Calu3 (cell line): Measurements from ENCODE around the gene GLCE. TPM values are rescaled to one million over a fixed set of nuclear protein-coding genes. Genes with fewer than 3 reads are reported as not detected.

Experiments
- BruUV-seq: library from RNA; stranded (reverse); fragments of 400-500 nt; replicated peaks from 2 replicates; lab custom pipeline; 2021; lab: Mats Ljungman, UMichigan
- CTCF ChIA-PET: fragments of 300-600 bp; sonication (Branson Sonifier 250); formaldehyde crosslinking; loops from one replicate; lab custom pipeline; 2022; ENCODE audit warnings: antibody characterized with exemption; lab: Charles Lee
- DNase-seq: peaks from one replicate; pipeline ENCODE4 v3.0.0; 2022
- H3K27ac Mint-ChIP-seq: one replicate; pipeline ENCODE4 v1.8.0; 2022; ENCODE audit warnings: mixed read lengths; ENCODE audit not compliant: unreplicated experiment
- H3K27me3 Mint-ChIP-seq: one replicate; pipeline ENCODE4 v1.8.0; 2022; ENCODE audit warnings: mixed read lengths; ENCODE audit not compliant: unreplicated experiment
- H3K36me3 Mint-ChIP-seq: one replicate; pipeline ENCODE4 v1.8.0; 2022; ENCODE audit warnings: mild to moderate bottlenecking, moderate library complexity, mixed read lengths; ENCODE audit not compliant: insufficient read depth, unreplicated experiment
- H3K4me1 Mint-ChIP-seq: one replicate; pipeline ENCODE4 v1.8.0; 2022; ENCODE audit warnings: mild to moderate bottlenecking, low read depth, mixed read lengths; ENCODE audit not compliant: unreplicated experiment
- H3K4me3 Mint-ChIP-seq: one replicate; pipeline ENCODE4 v1.8.0; 2022; ENCODE audit warnings: mild to moderate bottlenecking, low read depth, moderate library complexity, mixed read lengths; ENCODE audit not compliant: unreplicated experiment
- H3K9me3 Mint-ChIP-seq: one replicate; pipeline ENCODE4 v1.8.0; 2022; ENCODE audit warnings: low read depth, mixed read lengths; ENCODE audit not compliant: unreplicated experiment
- intact Hi-C: fragments of 100-400 bp; cut with micrococcal nuclease; formaldehyde crosslinking; loops from one replicate; pipeline ENCODE4 v1.10.0; 2022; ENCODE audit not compliant: unreplicated experiment
- total RNA-seq: library from RNA; stranded (reverse); gene quantifications from 2 replicates; pipeline ENCODE4 v1.2.3, GENCODE V29; 2022
- TF ChIP-seq, protein P1 (sequence below): fragments of 200-600 bp; IDR thresholded peaks from one replicate; pipeline ENCODE4 v1.8.0; 2022; ENCODE audit warnings: antibody characterized with exemption; ENCODE audit not compliant: unreplicated experiment

Gene GLCE
- total RNA-seq, 1 experiment from 2014 or later = 22.4 TPM

GRCh38 chr15:69190504-69190903 is 30.1 kb downstream of the GLCE start:
- CTCF ChIA-PET = no interaction called here
- intact Hi-C loops = no loop called here
- no TSS peak for BruUV-seq
- Mint-ChIP-seq H3K9me3 (no peaks in the 10 kb centered on the region), H3K27me3 (no peaks in the 10 kb centered on the region), H3K27ac (no peak overlapping the region), H3K4me3 (no peak overlapping the region), H3K4me1 (no peaks in the 10 kb centered on the region), H3K36me3 (no peaks in the 10 kb centered on the region)
- no peak for DNase-seq
- TF ChIP-seq, protein P1, sequence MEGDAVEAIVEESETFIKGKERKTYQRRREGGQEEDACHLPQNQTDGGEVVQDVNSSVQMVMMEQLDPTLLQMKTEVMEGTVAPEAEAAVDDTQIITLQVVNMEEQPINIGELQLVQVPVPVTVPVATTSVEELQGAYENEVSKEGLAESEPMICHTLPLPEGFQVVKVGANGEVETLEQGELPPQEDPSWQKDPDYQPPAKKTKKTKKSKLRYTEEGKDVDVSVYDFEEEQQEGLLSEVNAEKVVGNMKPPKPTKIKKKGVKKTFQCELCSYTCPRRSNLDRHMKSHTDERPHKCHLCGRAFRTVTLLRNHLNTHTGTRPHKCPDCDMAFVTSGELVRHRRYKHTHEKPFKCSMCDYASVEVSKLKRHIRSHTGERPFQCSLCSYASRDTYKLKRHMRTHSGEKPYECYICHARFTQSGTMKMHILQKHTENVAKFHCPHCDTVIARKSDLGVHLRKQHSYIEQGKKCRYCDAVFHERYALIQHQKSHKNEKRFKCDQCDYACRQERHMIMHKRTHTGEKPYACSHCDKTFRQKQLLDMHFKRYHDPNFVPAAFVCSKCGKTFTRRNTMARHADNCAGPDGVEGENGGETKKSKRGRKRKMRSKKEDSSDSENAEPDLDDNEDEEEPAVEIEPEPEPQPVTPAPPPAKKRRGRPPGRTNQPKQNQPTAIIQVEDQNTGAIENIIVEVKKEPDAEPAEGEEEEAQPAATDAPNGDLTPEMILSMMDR = no peak

- no peaks in the 10 kb centered on the region for H3K36me3 Mint-ChIP-seq
- H3K27me3 Mint-ChIP-seq = no peaks in the 10 kb centered on the region
- no peaks in the 10 kb centered on the region for H3K4me1 Mint-ChIP-seq
- intact Hi-C loops = no loop called here
- H3K9me3 Mint-ChIP-seq = no peaks in the 10 kb centered on the region
- CTCF ChIA-PET = interaction anchor here (0.7 kb wide), 1 partner anchor 29 kb away, joined by 4 read pairs; no protein-coding TSS in a partner anchor
- BruUV-seq = no TSS peak
- no peak overlapping the region for H3K27ac Mint-ChIP-seq
- no peak overlapping the region for H3K4me3 Mint-ChIP-seq
- no peak for DNase-seq
- TF ChIP-seq, protein P1 = no peak
Measured at GRCh38 chr15:69194025-69194827, 33.8 kb downstream of the GLCE start.

- Mint-ChIP-seq H3K27me3 (no peaks in the 10 kb centered on the region), H3K4me1 (no peaks in the 10 kb centered on the region), H3K9me3 (no peaks in the 10 kb centered on the region), H3K4me3 (no peak overlapping the region), H3K27ac (no peak overlapping the region), H3K36me3 (no peaks in the 10 kb centered on the region)
- DNase-seq = no peak
- intact Hi-C loops = no loop called here
- CTCF ChIA-PET = no interaction called here
- TF ChIP-seq, protein P1 = no peak
- BruUV-seq = no TSS peak
Measured at GRCh38 chr15:69194854-69195253, 34.4 kb downstream of the GLCE start.

DNA sequence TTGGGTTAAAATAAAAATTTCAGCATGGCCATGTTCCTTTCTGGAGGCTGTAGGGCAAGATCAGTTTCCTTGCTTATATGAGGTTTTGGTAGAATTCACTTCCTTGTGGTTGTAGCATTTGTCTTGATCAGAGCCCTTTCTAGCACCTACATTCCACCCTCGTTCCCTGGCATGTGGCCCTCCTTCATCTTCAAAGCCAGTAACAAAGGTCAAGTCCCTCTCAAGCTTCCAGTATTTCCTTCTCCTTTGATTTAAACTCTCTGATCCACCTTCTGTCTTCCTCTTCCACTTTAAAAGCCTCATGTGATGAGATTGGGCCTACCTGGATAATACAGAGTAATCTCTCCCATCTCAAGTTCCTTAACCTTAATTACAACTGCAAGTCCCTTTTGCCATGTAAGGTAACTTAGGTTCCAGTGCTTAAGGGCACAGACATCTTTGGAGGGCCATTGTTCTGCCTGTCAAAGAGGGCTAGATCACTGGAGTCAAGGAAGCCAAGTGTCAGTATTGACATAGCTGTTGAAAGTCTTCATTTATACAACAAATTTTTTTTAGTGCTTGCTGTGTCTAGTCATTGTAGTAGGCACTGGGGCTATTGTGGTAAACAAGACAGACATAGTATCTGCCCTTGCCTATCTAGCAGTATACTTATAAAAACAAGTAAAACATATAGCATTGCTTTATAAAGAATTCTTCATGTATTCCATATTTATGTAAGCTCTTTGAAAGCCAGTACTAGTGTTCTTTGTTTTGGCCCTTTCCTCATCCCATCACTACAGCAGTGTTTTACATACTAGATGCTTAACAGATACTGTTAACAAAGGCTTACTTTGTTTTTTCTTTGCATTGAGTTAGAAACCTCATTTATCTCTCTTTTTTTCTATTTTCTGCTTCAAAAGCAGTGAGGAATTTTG is 40.7 kb downstream of the GLCE start:
- TF ChIP-seq, protein P1 = no peak
- BruUV-seq = no TSS peak
- Mint-ChIP-seq H3K36me3 (no peaks in the 10 kb centered on the region), H3K27ac (no peak overlapping the region), H3K4me1 (peaks cover 13% of the 10 kb centered on the region), H3K27me3 (no peaks in the 10 kb centered on the region), H3K4me3 (no peak overlapping the region), H3K9me3 (no peaks in the 10 kb centered on the region)
- CTCF ChIA-PET = no interaction called here
- intact Hi-C loops = no loop called here
- DNase-seq = no peak
